HG03060 (cell line): ENCODE measurements around the gene MADD.

ENCODE experiments used
- ATAC-seq: cut with Tn5 transposase; IDR thresholded peaks from one replicate; pipeline ENCODE4 v1.9.1; 2021; ENCODE audit warnings: low read depth, moderate number of reproducible peaks; ENCODE audit not compliant: unreplicated experiment

Gene MADD

DNA sequence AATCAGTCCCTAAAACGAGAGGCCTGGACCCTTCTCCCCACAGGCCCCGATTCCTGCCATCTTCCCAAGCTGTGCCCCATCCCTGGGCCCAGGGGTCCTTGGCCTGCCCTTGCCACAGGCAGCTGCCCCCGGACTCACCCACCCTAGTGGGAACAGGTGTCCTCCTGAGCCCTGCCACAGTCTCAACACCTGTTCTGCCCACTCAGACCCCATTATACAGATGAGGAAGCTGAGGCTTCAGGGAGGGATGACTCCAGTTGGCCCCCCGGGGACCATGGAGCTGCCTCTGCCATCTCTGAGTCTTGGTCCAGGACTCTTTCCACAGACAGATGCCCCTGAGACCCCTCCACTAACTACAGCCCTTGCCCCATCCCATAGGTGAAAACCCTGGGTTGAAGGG lies 66.7 kb downstream of the MADD start:
- ATAC-seq, result no peak

DNA sequence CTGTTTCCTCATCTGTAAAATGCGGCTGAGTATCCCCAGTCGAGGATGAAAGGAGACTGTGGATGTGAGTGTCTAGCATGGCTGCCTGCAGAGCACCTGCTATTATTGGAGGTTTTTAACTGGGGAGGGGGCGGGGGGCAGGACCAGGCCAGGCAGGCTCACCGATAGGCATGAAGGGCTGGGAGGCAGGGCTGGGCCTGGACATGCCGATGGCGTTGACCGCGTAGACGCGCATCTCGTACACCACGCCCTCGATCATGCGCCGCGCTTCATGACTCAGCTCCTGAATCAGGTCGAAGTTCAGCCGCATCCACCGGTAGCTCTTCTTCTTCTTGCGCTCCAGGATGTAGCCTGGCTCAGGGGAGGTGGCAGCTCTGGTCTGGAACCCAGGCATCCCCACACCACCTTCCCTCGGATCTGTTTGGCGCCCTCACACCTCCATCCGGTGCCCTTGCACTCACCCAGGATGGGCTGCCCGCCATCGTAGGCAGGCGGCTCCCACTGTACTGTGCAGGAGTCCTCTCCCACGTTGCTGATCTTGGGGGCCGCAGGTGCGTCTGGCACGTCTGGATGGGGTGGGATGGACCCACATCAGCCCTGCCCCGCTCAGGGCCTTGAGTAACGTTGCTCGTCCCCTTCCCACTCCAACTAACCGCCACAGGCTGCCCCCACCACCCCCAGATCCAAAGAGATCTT lies 67.4 kb downstream of the MADD start:
- no peak for ATAC-seq

DNA sequence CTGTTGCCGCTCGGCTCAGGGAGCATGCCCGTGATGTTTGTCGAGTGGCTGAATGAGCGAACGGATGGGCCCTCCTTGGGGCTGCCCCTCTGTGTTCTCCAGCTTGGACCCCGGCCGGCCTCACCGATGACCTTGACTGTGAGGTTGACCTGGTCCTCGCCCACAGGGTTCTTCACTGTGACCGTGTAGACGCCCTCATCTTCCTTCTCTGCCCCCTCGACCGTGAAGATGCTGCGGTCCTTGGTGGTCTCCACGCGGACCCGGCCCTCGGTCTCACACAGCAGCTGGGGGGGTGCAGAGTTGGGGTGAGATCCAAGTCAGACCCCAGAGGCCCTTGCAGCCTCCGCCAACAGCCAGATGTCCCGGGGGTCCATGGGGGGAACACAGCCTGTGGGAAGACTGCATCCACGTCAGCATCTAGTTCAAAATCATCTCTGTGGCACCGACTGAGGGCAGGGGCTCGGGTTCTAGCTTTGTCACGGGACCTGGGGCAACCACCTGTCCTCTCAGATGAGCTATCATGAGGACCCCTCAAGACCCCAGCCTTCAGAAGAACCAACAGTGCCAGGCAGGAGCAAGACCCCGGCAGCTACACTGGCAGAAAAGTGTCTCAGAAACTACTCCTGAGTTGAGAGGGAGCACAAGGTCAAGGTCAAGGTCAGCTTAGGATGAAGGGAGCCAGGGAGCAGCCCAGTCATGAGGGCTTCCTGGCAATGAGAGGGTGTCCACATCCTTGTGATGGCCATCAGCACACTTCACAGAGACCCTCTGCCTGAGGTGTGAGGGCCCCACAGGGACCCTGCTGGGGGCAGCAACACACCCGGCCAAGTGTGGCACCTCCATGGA lies 68.7 kb downstream of the MADD start:
- no peak for ATAC-seq

DNA sequence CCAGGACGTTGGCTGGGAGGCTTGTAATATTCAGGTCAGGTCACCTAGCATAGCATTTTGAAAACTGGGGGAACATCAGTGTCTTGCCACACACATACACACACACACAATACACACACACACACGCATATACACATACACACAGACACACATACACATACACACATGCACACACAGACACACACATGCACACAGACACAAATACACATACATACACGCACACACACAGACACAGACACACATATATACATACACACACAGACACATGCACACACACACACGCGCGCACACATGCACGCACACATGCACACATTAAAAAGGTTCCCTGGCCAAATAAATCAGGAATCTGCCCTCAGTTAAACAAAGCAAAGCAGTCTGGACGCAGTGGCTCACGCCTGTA lies 70.1 kb downstream of the MADD start:
- ATAC-seq, result no peak

DNA sequence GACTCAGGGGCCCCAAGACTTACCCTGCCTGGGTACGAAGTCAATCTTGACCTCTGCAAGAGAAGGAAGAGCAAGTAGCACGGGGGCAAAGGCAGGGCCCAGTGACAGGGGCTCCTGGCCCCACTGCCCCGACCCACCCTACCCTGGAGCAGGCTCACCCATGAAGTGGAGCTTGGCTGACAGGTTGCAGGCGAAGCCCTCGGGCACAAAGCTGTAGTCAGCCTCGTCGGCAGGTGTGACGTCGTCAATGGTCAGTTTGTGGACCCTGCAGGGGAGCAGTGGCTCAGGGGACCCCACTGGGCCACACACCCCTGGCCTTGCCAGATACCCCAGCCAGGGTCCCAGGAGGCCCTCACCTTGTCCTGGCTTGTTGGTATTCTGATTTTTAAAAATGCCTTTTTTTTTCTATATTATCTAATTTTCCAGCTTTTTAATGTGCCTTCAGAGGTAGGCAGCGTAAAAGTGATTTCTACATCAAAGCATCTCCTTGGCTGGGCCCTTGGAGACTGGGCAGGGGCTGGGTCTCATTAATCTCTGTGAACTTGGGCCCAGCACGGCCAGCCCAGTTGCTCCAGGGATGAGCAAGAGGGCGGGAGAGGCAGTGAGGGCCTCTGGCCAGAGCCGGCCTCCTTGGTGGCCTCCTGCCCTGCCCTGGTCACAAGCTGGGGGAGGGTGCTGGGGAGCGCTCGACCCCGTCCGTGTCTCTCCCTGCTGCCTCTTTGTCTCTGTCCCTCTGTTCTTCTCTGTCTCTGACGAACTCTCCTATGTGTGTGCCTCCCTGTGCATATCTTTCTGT lies 71.2 kb downstream of the MADD start:
- no peak for ATAC-seq

DNA sequence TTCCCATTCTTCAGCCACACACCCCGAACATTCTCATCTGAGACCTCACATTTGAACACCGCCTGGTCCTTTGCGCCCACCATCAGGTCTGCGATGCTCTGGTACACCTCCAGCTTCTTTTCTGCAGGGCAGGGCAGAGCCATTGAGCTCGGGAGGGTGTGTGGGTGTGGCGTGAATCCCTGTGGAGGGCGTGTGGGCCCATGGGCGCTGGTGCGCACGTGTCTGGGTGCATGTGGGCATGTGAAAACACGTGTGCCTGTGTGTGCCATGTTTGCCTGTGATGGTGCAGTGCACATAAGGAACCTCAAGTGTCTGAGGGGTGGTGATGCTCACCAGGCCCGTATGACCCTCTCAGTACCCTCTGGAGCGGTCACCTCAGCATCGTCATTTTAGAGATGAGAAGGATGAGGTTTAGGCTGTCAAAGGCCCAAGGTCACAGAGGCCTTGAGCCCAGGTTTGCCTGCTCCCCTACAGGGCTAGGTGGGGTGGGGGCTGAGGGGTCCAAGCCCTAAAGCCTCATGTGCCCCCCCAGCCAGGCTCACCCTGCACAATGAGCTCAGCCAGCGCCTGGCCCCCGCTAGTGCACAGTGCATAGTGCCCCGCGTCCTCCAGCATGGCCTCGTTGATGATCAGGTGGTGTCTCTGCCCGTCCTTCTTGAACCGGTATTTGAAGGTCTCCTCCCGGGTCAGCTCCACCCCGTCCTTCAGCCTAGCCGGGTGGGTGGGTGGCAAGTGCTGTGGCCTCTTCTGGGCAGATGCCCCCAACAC lies 72.3 kb downstream of the MADD start:
- no peak for ATAC-seq

DNA sequence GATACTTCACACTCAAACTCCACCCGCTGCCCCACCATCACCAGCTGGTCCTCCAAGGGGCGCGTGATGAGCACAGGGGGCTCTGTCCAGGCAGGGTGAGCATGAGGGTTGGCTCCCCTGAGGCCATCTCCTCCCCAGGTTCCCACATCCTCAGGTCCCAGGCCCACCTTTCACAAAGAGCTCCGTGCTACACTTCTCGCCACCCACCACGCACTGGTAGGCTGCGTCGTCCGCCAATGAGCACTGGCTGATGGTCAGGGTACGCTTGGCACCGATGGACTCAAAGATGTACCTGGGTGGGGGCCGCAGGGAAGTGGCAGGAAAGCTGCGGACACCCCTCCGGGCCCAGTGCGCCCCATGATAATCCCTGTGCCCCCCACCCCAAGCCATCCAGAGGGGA lies 72.9 kb downstream of the MADD start:
- ATAC-seq, result no peak

DNA sequence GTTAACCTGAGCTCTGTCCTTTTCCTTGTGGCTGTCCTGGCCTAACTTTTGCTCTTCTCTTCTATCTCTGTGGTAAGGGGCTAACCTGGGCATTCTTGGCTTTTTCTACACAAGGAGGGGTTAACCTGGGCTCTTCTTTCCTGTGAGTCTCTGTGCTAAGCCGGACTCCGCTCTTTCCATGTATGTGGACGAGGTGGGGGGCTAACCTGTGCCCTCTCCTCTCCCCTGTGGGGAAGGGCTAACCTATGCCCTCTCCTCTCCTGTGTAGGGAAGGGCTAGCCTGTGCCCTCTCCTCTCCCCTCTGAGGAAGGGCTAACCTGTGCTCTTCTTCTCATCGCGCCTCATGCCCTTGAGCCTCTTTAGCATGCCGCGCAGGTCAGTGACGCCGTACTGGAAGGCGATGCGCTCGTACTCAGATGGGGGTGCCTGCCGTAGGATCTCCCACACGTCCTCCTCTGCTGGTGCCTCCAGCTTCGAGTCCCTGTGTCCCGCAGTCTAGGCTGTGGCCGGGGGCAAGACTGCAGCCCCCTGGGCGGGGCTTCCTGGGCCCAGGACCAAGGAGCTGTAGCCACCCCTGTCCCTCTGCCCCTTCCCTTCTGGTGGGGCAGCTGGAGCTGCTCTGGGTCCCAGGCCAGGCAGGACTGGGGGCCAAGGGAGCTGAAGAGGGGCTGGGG lies 76.1 kb downstream of the MADD start:
- no peak for ATAC-seq

DNA sequence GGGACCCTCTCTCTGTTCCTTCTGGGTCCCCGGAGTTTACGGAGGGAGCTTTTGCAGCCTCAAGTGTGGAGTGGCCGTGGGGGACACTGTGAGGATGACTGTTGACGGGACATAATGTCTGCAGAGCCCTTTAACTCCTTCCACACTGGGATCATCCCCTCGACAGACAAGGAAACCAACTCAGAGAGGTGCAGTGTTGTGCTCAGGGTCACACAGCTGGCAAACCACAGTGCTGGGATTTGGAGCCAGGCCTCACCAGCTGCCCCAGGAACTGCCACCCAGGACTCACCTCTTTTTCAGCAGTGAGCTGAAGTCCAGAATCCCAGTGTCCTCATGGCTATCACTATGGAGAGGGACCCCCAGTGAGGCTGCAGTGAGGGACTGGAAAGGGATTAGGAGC lies 77.2 kb downstream of the MADD start:
- ATAC-seq, result no peak

DNA sequence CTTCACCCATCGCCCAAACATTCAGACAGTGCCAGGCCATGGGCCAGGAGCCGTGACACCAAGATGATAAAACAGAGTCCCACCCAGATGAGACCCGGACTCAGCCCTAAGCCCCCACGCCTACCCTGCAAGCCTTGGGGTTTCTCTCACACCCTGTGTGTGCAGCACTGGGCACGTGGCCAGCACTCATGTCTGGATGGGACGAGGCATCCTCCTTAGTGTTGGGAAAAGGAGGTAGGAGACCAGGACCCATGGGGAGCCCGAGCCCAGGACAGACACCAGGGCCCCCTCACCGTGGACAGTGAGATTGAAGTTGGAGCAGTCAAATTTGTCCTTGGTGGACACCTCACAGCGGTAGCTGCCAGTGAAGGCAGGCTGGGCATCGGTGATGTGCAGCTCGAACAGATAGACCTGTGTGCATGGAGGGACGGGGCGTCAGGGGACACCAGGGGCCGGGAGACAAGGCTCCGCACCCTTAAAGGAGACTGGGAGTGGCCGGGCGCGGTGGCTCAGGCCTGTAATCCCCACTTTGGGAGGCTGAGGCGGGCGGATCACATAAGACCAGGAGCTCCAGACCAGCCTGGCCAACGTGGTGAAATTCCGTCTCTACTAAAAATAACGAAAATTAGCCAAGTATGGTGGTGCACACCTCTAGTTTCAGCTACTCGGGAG lies 78.3 kb downstream of the MADD start:
- ATAC-seq, result no peak

DNA sequence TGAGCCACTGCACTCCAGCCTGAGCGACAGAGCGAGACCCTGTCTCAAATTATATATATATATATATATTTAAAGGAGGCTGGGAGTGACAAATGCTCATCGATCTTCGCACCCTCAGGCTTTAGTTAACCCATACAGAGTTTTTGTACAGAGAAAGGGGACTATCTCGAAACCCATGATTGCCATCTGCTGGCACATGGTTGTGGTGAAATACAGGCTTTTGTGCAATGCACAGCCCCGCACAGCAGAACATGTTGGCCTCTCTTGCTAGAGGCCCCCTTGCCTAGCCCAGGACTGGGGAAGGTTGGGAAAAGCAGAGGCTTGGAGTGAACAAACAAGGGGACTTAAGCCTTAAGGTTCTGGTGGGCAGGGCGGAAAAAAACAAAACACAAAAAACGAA lies 78.9 kb downstream of the MADD start:
- ATAC-seq, result no peak

DNA sequence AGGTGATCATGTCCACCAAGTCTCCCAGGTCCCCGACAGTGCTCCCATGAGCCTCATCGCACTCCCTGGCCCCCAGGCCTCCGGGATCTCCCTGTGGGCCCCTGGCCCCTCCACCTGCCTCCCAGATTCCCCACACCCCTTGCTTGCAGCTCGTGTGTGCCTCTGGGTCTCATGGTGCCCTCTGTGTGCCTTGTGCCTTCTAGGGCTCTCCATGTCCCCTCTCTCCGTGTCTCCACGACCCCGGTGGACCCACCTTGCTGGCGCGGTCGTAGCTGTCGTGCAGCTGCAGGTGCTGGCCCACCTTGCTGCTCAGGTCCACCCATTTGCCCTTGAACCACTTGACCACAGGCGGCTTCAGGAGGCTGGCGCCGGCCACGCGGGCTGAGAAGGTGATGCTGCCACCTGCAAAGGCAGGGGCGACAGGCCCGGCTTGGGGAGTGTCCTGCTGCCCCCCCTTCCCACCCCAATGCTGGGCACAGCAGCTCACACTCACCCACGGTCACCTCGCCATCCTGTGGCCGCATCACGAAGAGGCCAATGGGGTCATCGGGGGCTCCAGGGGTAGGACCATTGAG lies 79.7 kb downstream of the MADD start:
- ATAC-seq, result no peak

DNA sequence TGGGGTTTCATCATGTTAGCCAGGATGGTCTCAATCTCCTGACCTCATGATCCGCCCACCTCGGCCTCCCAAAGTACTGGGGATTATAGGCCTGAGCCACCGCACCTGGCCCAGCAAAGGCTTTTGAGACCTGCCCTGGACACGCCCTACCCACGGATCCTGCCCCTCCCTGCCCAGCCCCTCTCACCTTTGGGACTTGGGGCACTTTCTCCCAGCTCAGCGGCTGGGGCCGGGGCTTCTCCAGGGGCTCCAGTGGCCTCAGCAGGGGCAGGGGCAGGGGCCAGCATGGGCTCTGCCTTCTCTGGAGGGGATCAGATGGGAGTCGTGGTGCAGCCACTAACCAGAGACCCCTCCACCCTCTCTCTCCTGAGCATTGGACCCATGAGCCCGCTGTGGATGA lies 80.4 kb downstream of the MADD start:
- ATAC-seq, result no peak

DNA sequence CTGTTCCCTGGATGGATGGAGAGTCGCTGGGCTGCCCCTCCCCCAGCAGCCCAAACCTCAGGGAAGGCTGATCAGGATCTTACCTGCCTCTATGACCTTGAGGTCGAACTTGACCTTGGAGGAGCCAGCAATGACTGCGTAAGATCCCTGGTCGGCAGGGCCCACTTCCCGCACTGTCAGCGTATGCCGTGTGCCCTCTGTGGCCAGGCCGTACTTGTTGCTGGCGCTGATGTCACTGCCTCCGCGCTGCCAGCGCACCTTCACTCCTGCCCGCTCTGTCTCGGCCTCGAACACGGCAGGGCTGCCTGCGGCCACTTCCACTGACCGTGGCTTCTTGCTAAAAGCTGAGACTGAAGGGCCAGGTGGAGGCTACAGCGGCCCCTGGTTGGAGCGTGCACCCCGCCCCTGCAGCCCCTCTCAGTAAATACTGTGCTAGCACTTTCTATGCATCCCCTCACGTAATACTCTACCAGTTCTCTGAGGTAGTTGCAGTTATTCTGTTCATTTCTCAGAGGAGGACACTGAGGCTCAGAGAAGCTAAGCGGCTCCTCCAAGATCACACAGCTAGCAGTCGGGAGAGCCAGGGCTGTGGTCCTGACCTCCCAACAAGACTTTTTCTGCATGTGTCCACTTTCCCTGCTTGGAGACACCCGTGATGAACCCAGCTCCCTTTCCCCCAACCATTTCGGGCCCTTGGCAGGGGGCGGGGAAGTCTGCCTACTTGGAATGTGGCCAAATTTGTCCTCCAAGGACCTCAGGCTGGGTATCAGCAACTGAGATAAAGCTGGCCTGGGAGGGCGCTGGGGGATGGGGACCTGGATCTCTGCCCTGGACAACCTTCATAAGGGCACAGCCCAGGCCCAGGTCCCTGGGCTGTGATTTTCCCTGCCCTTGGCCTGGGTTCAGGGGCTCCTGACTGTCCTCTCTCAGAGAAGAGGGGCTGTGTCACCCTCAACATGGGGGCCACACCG lies 81.5 kb downstream of the MADD start:
- ATAC-seq, result no peak

DNA sequence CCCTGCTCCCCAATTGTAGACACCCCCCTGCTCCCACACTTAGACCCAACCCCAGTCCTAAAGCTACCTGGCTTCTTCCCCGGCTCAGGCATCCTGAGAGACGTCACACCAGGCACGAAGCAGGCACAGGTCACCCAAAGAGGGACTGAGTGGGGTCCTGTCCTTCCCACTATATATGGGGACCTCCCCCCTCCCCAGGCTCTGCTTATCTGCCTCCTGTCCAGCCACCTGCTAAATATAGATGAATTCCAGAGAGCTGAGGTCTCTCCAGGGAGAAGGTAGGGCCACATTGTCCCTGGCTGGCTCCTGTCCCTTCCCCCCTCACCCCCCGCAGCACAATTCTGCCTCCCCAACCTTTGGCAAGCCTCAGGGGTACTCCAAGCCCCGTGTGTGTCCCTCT lies 82.6 kb downstream of the MADD start, which contains the start of gene MYBPC3:
MYBPC3 (minus strand) TSS at position 147 of the 400 bp plus-strand sequence; CDS start at position 92, 55 bp downstream.
- no peak for ATAC-seq

DNA sequence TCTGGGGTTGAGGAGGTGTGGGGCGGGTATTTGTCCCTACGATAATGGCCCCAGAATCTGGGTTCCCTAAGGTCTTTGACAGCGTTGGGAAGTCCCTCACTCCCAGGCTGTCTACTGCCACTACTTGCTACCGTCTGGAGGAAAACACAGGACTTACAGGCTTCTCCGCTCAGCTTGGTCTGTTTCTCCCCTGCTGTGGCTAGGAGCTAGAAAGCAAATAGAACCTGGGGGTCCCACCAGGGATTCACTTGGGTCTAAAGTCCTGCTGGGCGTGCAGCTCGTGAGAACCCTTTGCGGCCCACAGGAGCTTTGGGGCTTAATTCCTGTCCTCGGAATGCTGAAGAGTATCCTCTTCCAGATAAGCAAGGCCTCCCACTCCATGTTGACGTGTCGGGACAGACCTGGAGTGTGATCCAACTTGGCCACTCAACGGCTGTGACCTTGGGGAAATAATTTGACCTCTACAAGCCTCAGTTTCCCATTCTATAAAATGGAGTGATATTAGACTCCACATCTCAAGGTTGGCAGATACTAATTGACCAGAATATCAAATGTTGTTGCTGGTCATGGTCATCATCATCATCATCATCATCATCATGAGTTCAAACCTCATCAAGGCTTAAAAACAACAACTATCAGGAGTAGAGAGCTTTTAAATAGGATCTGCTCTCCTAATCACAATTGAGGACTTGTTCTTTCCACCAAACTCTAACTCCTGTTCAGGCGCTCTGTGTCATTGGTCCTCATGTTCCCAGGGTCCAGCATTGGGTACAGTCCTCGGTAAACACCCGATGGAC lies 84.2 kb downstream of the MADD start:
- no peak for ATAC-seq

DNA sequence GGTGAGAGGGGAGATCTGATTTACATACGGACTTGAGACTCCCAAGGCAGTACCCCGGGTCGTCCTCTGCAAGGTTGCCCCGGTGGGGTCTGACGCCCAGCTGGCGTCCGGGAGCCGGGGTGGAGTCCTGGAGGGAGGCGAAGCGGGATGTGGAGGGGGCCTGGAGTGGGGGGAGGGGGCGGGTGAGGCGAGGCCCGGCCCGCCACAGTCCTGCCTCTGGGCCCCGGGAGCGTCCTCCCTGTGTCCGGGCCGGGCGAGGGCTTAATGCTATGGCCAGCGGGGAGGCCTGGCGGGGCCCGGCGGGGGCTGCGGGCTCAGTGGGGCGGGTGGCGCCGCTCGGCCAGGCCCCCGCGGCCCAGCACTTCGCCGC lies 85.0 kb downstream of the MADD start:
- no peak for ATAC-seq
